GM08714 (cell line): ENCODE measurements around the gene PAPSS2.

Experiments
- H3K4me3 ChIP-seq: fragments of 200-500 bp; sonication (Bioruptor generic); 2 replicates; pipeline ENCODE4 v1.5.1; 2014; ENCODE audit warnings: mild to moderate bottlenecking, low read length, inconsistent platforms
- ZNF274 ChIP-seq: IDR thresholded peaks from 2 replicates; pipeline ENCODE4 v1.6.1; 2012; ENCODE audit warnings: mild to moderate bottlenecking, low read depth, low read length

Gene PAPSS2

GRCh38 chr10:87765666-87766376, 106.1 kb downstream of the PAPSS2 start:
- no peak overlapping the region for H3K4me3 ChIP-seq
- no peak for TF ChIP-seq ZNF274

GRCh38 chr10:87767253-87767652, 107.6 kb downstream of the PAPSS2 start:
- TF ChIP-seq ZNF274: no peak
- H3K4me3 ChIP-seq: no peak overlapping the region

- no peak overlapping the region for H3K4me3 ChIP-seq
Measured at GRCh38 chr10:87771871-87772500, 112.3 kb downstream of the PAPSS2 start.

GRCh38 chr10:87775766-87776165, 116.1 kb downstream of the PAPSS2 start:
- no peak overlapping the region for H3K4me3 ChIP-seq

More at GRCh38 chr10:87771871-87772500, 112.3 kb downstream of the PAPSS2 start:
- no peak for TF ChIP-seq ZNF274

GRCh38 chr10:87776328-87776727, 116.7 kb downstream of the PAPSS2 start:
- no peak overlapping the region for H3K4me3 ChIP-seq
- TF ChIP-seq ZNF274: no peak

More at GRCh38 chr10:87775766-87776165, 116.1 kb downstream of the PAPSS2 start:
- TF ChIP-seq ZNF274: no peak

GRCh38 chr10:87781545-87781944, 121.9 kb downstream of the PAPSS2 start:
- no peak for TF ChIP-seq ZNF274

GRCh38 chr10:87782721-87783120, 123.0 kb downstream of the PAPSS2 start:
- H3K4me3 ChIP-seq: no peak overlapping the region
- no peak for TF ChIP-seq ZNF274

More at GRCh38 chr10:87781545-87781944, 121.9 kb downstream of the PAPSS2 start:
- H3K4me3 ChIP-seq: no peak overlapping the region

GRCh38 chr10:87786421-87786820, 126.7 kb downstream of the PAPSS2 start:
- no peak overlapping the region for H3K4me3 ChIP-seq
- no peak for TF ChIP-seq ZNF274

- no peak overlapping the region for H3K4me3 ChIP-seq
- TF ChIP-seq ZNF274: no peak
Measured at GRCh38 chr10:87790185-87790584, 130.5 kb downstream of the PAPSS2 start.

GRCh38 chr10:87794285-87794684, 134.6 kb downstream of the PAPSS2 start:
- no peak for TF ChIP-seq ZNF274
- no peak overlapping the region for H3K4me3 ChIP-seq
